SK-N-SH treated with all-trans-retinoic acid at 6 μM for 48 hours (cell line): ENCODE data around the gene PVALEF.

ENCODE experiments used
- ARNTL ChIP-seq: fragments of 450-650 bp; formaldehyde crosslinking; IDR thresholded peaks from 2 replicates; pipeline ENCODE4 v1.5.0; 2020; ENCODE audit warnings: low read depth, mild to moderate bottlenecking, moderate library complexity, borderline replicate concordance
- PATZ1 ChIP-seq: fragments of 250-450 bp; sonication (Bioruptor Pico); IDR thresholded peaks from 2 replicates; pipeline ENCODE4 v1.8.0; 2020; ENCODE audit warnings: mild to moderate bottlenecking, moderate library complexity, borderline replicate concordance
- RARB ChIP-seq: fragments of 250-450 bp; sonication (Bioruptor Pico); IDR thresholded peaks from 2 replicates; pipeline ENCODE4 v1.8.0; 2021; ENCODE audit warnings: mild to moderate bottlenecking, moderate library complexity
- TF ChIP-seq, protein P1 (sequence below): fragments of 250-450 bp; sonication (Bioruptor Pico); IDR thresholded peaks from 2 replicates; pipeline ENCODE4 v1.5.1; 2020; ENCODE audit warnings: low read depth, mild to moderate bottlenecking, moderate library complexity

DNA sequence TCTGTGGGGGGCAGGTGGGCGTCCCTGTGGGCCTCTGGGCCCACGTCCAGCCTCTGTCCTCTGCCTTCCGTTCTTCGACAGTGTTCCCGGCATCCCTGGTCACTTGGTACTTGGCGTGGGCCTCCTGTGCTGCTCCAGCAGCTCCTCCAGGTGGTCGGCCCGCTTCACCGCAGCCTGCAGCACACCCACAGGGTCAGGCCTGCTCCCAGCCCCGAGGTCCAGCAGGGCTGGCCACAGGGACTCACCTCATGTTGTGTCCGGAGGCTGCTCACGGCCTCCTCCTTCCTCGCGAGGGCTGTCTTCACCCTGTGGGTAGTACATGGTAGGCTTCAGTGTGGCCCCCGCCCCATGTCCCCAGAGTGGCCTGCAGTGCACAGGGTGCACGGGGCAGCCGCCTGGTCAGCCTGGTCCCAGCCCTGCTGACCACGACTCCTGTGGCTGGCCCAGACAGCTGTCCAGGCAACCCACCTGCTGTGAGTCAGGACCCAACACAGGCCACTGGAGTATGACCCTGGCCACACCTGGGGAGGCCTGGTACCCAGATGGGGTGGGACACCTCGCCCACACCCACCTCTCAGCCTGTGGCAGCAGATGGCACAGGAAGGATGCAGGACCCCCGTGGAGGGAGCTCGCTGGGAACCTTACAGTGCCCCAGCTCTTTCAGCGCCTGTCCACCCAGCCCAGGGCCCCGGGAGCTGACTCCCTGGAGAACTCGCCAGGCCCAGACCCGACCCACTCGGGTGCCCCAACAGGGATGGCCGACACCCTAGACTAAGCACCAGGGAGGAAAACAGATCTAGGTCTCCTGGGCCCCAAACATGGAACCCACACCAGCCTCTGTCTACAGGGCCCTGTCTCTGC, 24.6 kb downstream of the PVALEF start:
- no peak for TF ChIP-seq ARNTL (CRISPR knock-in tag)
- TF ChIP-seq, protein P1, sequence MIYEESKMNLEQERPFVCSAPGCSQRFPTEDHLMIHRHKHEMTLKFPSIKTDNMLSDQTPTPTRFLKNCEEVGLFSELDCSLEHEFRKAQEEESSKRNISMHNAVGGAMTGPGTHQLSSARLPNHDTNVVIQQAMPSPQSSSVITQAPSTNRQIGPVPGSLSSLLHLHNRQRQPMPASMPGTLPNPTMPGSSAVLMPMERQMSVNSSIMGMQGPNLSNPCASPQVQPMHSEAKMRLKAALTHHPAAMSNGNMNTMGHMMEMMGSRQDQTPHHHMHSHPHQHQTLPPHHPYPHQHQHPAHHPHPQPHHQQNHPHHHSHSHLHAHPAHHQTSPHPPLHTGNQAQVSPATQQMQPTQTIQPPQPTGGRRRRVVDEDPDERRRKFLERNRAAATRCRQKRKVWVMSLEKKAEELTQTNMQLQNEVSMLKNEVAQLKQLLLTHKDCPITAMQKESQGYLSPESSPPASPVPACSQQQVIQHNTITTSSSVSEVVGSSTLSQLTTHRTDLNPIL (CRISPR knock-in tag): no peak
- no peak for TF ChIP-seq PATZ1 (CRISPR knock-in tag)
- no peak for TF ChIP-seq RARB
